Measurements from ENCODE around the gene RRAGB.
"Not testable (repeated sequence)": the region's sequence is repeated elsewhere in the genome, so short reads cannot be mapped to it uniquely, and the experiment has no call there.

The RRAGB gene, protein sequence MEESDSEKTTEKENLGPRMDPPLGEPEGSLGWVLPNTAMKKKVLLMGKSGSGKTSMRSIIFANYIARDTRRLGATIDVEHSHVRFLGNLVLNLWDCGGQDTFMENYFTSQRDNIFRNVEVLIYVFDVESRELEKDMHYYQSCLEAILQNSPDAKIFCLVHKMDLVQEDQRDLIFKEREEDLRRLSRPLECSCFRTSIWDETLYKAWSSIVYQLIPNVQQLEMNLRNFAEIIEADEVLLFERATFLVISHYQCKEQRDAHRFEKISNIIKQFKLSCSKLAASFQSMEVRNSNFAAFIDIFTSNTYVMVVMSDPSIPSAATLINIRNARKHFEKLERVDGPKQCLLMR

DNA sequence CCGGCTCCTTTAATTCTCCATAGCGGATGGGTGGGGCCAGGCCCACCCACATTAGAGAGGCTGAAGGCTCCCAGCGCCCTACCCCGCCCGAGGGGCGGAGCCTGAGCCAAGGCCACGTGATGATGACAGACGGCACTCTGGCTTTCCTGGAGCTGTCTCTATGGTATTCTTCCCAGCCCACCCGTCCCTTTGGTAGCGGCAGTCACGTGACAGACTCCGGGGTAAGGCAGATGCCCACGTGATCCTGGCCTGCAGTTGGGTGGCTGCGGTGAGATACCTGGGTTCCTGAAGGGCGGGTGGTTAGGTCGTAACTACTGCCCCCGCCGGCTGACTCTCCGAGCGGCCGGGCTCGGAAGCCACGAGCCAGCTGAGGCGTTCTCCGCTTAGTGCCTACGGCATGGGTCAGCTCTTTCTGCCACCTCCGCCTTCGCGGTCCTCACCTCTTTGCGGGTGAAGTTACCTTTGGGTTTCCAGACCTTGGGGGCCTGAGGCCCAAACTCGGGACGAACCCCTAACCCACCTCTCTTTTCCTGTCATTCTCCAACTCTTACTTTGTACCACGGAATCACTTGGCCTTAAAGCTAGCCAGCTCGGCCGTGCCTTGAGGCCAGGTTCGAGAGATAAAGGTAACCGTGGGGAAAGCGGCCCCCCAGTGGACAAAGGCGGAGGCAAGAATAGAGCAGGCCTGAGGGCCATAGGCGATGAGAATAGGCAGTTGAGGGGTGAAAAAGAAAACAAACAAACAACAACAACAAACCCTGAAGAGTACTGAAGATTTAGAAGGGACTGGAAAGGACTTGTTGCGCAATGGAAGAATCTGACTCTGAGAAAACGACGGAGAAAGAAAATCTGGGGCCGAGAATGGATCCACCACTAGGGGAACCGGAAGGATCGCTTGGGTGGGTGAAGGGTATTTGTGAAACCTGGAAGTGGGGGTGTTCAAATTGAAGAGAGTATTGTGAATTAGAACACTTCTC lies at the start of gene RRAGB:
Gene RRAGB, plus strand, starts transcription at position 229 of the 977 bp plus-strand sequence. Its CDS starts 579 bp downstream, at position 808.
- peak within 1 kb of the TSS; percentile 47 for H3K4me2 ChIP-seq
- peak; percentile 88 for TF ChIP-seq Cebpa-rat (IDR thresholded peaks at IDR 0.05)
- H3K36me3 ChIP-seq, result no peaks in the 10 kb centered on the region
- H3K4me1 ChIP-seq, result no peaks in the 10 kb centered on the region
- H4K20me1 ChIP-seq, result no peaks in the 10 kb centered on the region
- 0 out of 2 replicates have a peak within 1 kb of the TSS, but pooled peaks have one; percentile 1 for H3K27ac ChIP-seq
- H3K27me3 ChIP-seq, result peaks cover 25% of the 10 kb centered on the region
- H3K9me3 ChIP-seq, result peaks cover 24% of the 10 kb centered on the region
- H3K4me3 ChIP-seq, result peak within 1 kb of the TSS; percentile 63
- 0 out of 2 replicates have a peak within 1 kb of the TSS, but pooled peaks have one; percentile 52 for H3K9ac ChIP-seq

DNA sequence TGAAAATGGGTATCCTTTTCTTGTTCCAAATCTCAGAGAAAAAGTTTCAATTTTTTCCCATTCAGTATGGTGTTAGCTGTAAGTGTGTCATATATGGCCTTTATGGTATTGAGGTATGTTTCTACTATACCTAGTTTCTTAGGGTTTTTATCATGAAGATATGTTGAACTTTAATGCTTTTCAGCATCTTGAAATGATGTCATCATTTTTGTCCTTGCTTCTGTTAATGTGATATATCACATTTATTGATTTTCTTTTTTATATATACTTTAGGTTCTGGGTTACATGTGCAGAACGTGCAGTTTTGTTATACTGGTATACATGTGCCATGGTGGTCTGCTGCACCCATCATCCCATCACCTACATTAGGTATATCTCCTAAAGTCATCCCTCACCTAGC lies 49.5 kb upstream of the RRAGB start:
- TF ChIP-seq Cebpa-rat (IDR thresholded peaks at IDR 0.05), result no peak
- no peak overlapping the region for H3K4me3 ChIP-seq
- H4K20me1 ChIP-seq, result no peaks in the 10 kb centered on the region
- no peak overlapping the region for H3K27ac ChIP-seq
- H3K27me3 ChIP-seq, result peaks cover 8% of the 10 kb centered on the region; the same call in 1 of the 2 replicates
- H3K4me2 ChIP-seq, result no peak overlapping the region
- no peaks in the 10 kb centered on the region for H3K36me3 ChIP-seq
- H3K9me3 ChIP-seq, result peaks cover 40% of the 10 kb centered on the region
- no peaks in the 10 kb centered on the region for H3K4me1 ChIP-seq
- H3K9ac ChIP-seq, result no peak overlapping the region

DNA sequence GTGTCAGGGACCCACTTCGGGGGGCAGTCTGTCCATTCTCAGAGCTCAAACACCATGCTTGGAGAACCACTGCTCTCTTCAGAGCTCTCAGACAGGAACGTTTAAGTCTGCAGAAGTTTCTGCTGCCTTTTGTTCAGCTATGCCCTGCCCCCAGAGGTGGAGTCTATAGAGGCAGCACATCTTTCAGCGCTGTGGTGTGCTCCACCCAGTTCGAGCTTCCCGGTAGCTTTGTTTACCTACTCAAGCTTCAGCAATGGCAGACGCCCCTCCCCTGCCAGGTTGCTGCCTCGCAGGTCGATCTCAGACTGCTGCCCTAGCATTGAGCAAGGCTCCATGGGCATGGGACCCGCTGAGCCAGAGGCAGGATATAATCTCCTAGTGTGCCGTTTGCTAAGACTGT lies 29.0 kb upstream of the RRAGB start:
- not testable (repeated sequence) for H3K4me3 ChIP-seq, H4K20me1 ChIP-seq, H3K4me2 ChIP-seq, H3K4me1 ChIP-seq, H3K27ac ChIP-seq, H3K36me3 ChIP-seq, H3K9ac ChIP-seq
- Histone ChIP-seq H3K27me3 (peaks cover 25% of the 10 kb centered on the region), H3K9me3 (peaks cover 50% of the 10 kb centered on the region)

DNA sequence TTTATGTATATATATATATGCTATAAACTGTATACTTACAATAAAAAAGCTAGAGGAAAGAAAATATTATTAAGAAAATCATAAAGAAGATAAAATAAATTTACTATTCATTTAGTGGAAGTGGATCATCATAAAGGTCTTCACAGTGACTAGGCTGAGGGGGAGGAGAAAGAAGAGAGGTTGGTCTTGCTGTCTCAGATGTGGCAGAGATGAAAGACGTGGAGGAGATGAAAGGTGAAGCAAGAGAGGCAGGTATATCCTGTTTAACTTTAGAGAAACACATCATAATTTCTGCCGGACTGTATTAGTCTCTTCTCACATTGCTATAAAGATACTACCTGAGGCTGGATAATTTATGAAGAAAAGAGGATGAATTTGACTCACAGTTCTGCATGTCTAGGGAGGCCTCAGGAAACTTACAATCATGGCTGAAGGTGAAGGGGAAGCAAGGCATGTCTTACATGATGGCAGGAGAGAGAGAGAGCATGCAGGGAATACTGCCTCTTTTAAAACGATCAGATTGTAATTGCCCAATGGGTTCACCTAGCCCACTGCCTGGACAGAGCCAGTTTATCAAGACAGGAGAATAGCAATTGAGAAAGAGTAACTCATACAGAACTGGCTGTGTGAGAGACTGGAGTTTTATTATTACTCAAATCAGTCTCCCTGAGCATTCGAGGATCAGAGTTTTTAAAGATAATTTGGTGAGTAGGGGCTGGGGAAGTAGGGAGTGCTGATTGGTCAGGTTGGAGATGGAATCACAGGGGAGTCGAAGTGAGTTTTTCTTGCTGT lies 22.1 kb upstream of the RRAGB start:
- Histone ChIP-seq H3K4me1 (peaks cover 6% of the 10 kb centered on the region; the same call in 1 of the 2 replicates), H3K27me3 (peaks cover 49% of the 10 kb centered on the region), H3K9me3 (peaks cover 23% of the 10 kb centered on the region), H3K36me3 (no peaks in the 10 kb centered on the region), H3K4me2 (no peak overlapping the region), H3K27ac (no peak overlapping the region), H4K20me1 (no peaks in the 10 kb centered on the region), H3K9ac (no peak overlapping the region), H3K4me3 (no peak overlapping the region)
- no peak for TF ChIP-seq Cebpa-rat (IDR thresholded peaks at IDR 0.05)

GRCh38 chrX:55697381-55697780 lies 20.2 kb upstream of the RRAGB start:
- no peak overlapping the region for H3K4me2 ChIP-seq
- no peaks in the 10 kb centered on the region for H4K20me1 ChIP-seq
- no peak overlapping the region for H3K4me3 ChIP-seq
- peaks cover 30% of the 10 kb centered on the region for H3K9me3 ChIP-seq
- H3K36me3 ChIP-seq, result no peaks in the 10 kb centered on the region
- H3K27me3 ChIP-seq, result peaks cover 35% of the 10 kb centered on the region
- H3K27ac ChIP-seq, result no peak overlapping the region
- peaks cover 6% of the 10 kb centered on the region; the same call in 1 of the 2 replicates for H3K4me1 ChIP-seq
- TF ChIP-seq Cebpa-rat (IDR thresholded peaks at IDR 0.05), result no peak
- no peak overlapping the region for H3K9ac ChIP-seq

- TF ChIP-seq Cebpa-rat (IDR thresholded peaks at IDR 0.05), result no peak
- Histone ChIP-seq H3K9me3 (peaks cover 66% of the 10 kb centered on the region), H3K4me2 (no peak overlapping the region), H3K9ac (no peak overlapping the region), H3K36me3 (no peaks in the 10 kb centered on the region), H3K27me3 (peaks cover 42% of the 10 kb centered on the region), H3K4me3 (0 out of 2 replicates have a peak overlapping the region, but pooled peaks have one; percentile 16), H3K4me1 (peaks cover 31% of the 10 kb centered on the region), H4K20me1 (no peaks in the 10 kb centered on the region), H3K27ac (no peak overlapping the region)
Observed at GRCh38 chrX:55702671-55703070, 14.9 kb upstream of the RRAGB start.

DNA sequence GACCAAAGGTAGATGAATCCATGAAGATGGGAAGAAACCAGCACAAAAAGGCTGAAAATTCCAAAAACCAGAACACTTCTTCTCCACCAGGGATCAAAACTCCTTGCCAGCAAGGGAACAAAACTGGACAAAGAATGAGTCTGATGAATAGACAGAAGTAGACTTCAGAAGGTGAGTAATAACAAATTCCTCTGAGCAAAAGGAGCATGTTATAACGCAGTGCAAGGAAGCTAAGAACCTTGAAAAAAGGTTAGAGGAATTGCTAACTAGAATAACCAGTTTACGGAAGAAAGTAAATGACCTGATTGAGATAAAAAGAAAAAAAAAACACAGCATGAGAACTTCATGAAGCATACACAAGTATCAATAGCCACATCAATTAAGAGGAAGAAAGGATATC lies 14.1 kb upstream of the RRAGB start:
- H3K36me3 ChIP-seq, H3K4me2 ChIP-seq, H3K9ac ChIP-seq, H4K20me1 ChIP-seq, H3K4me3 ChIP-seq: not testable (repeated sequence)
- peaks cover 74% of the 10 kb centered on the region for H3K9me3 ChIP-seq
- H3K4me1 ChIP-seq, result peaks cover 31% of the 10 kb centered on the region
- H3K27me3 ChIP-seq, result peaks cover 35% of the 10 kb centered on the region
- H3K27ac ChIP-seq, result peak overlapping the region; percentile 76; the same call in 1 of the 2 replicates

- not testable (repeated sequence) for H3K4me3 ChIP-seq, H3K36me3 ChIP-seq, H4K20me1 ChIP-seq
- H3K27ac ChIP-seq, result peak overlapping the region; percentile 76
- H3K4me1 ChIP-seq, result peaks cover 26% of the 10 kb centered on the region
- peak overlapping the region; percentile 49 for H3K4me2 ChIP-seq
- peaks cover 30% of the 10 kb centered on the region for H3K27me3 ChIP-seq
- H3K9ac ChIP-seq, result 0 out of 2 replicates have a peak overlapping the region, but pooled peaks have one; percentile 34
- H3K9me3 ChIP-seq, result peaks cover 81% of the 10 kb centered on the region
Observed at GRCh38 chrX:55705066-55705465, 12.5 kb upstream of the RRAGB start.

DNA sequence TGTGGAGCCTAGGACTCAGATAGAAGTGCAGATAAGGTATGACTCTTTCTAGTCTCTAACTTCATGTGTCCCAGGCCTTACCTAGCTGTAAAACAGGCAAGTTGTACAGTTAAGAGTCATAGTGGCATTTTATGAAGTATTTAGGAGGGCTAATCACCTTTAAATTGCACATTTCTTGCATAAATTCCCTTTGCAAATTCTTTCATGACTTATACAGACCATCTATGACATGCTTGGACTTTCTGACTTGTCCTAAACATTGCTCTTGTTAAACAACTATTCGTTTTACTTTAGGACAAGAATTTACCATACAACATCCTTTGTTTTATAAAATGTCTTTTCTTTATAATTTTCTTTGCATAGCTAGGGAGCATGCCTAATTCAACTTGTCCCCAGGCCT lies 7.8 kb upstream of the RRAGB start:
- Histone ChIP-seq H3K27ac (no peak overlapping the region), H3K9me3 (peaks cover 74% of the 10 kb centered on the region), H3K9ac (no peak overlapping the region), H3K27me3 (peaks cover 19% of the 10 kb centered on the region; the same call in 1 of the 2 replicates), H4K20me1 (no peaks in the 10 kb centered on the region), H3K4me1 (peaks cover 14% of the 10 kb centered on the region), H3K36me3 (no peaks in the 10 kb centered on the region), H3K4me2 (no peak overlapping the region), H3K4me3 (no peak overlapping the region)
- TF ChIP-seq Cebpa-rat (IDR thresholded peaks at IDR 0.05), result no peak

Data from BLaER1 (cell line).